Upper lobe of right lung (tissue), 1 donor: ENCODE results near the gene GPR155. TPM values are rescaled to one million over a fixed set of nuclear protein-coding genes. Genes with fewer than 3 reads are reported as not detected.

Experiments used
- ATAC-seq: fragments of 200-7000 bp; cut with Tn5 transposase; one replicate; pipeline ENCODE4 v1.9.1; 2020; ENCODE audit warnings: mild to moderate bottlenecking, moderate library complexity
- DNase-seq: peaks from one replicate; pipeline ENCODE4 v3.0.0-alpha.2; 2020
- H3K27ac ChIP-seq: fragments of 200-600 bp; one replicate; pipeline ENCODE4 v1.8.0; 2022
- H3K27me3 ChIP-seq: fragments of 200-600 bp; one replicate; pipeline ENCODE4 v1.8.0; 2022; ENCODE audit warnings: mild to moderate bottlenecking
- H3K36me3 ChIP-seq: fragments of 200-600 bp; one replicate; pipeline ENCODE4 v1.8.0; 2022
- H3K4me1 ChIP-seq: fragments of 200-600 bp; one replicate; pipeline ENCODE4 v1.8.0; 2022
- H3K4me3 ChIP-seq: fragments of 200-600 bp; one replicate; pipeline ENCODE4 v1.8.0; 2022; ENCODE audit warnings: mild to moderate bottlenecking
- H3K9me3 ChIP-seq: fragments of 200-600 bp; one replicate; pipeline ENCODE4 v1.8.0; 2022
- intact Hi-C: fragments of 100-400 bp; cut with DNase I; formaldehyde crosslinking; loops from one replicate; pipeline ENCODE4 v1.11.0; 2022
- total RNA-seq: library from RNA; stranded (reverse); fragmentation: NEBNext Ultra II Directional; extraction: Animal tissue kit (Norgen Biotek cat#: 25700); gene quantifications from one replicate; pipeline ENCODE4 v1.2.1, GENCODE V29; 2021
- TF ChIP-seq, protein P1 (sequence below): fragments of 200-600 bp; IDR thresholded peaks from one replicate; pipeline ENCODE4 v1.8.0; 2022; ENCODE audit warnings: antibody characterized with exemption
- donor health status: DM: no; HTN: yes; CAD: no; lungs with severe emphysema.

The GPR155 gene
- total RNA-seq, 1 donor from 2014 or later, result 6.3 TPM

DNA sequence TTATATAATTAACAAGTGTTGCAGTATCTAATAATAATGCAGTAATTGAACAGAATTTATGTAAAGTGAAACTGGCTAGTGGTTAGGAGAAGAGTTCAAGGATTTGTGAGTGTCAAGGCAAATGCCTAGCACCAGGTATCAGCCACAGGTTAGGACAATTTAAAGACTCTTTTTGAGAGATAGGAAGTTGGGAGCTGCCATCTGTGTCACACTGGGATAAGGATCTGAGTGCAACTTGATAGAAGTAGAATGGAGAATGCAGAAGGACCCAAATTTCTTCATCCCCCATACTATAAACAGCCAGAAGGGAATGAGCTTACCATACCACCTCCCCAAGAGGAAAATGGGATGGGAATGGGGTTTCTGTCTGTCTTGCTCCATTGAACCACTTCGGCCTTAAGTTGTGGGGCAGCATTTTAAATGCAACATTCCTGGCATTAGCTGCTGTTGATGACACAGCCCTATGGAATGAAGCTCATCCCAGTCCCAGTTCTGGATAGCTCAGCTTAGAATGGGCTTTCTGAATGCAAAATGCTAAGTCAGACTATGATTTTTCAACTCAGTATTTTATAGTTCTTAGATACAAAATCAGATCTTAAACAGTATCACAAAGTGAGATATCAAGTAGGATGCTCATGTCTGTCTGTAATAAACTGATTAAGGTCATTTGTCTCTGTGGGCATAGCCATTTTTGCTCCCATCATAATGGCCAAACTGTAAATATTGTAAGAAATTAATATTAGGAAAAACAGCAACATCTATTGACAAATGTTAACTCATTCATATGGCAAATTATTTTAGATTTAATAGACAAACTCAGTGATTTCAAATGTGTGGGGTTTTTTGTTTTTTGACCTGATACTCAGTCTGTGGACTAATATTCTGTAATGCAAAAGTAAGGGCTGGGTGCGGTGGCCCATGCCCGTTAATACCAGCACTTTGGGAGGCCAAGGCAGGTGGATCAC, 44.0 kb downstream of the GPR155 start:
- DNase-seq, result no peak
- no peaks in the 10 kb centered on the region for H3K36me3 ChIP-seq
- no peaks in the 10 kb centered on the region for H3K4me1 ChIP-seq
- TF ChIP-seq, protein P1, sequence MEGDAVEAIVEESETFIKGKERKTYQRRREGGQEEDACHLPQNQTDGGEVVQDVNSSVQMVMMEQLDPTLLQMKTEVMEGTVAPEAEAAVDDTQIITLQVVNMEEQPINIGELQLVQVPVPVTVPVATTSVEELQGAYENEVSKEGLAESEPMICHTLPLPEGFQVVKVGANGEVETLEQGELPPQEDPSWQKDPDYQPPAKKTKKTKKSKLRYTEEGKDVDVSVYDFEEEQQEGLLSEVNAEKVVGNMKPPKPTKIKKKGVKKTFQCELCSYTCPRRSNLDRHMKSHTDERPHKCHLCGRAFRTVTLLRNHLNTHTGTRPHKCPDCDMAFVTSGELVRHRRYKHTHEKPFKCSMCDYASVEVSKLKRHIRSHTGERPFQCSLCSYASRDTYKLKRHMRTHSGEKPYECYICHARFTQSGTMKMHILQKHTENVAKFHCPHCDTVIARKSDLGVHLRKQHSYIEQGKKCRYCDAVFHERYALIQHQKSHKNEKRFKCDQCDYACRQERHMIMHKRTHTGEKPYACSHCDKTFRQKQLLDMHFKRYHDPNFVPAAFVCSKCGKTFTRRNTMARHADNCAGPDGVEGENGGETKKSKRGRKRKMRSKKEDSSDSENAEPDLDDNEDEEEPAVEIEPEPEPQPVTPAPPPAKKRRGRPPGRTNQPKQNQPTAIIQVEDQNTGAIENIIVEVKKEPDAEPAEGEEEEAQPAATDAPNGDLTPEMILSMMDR, result no peak
- H3K4me3 ChIP-seq, result no peak overlapping the region
- ATAC-seq, result no peak
- intact Hi-C loops, result no loop called here
- H3K27me3 ChIP-seq, result no peaks in the 10 kb centered on the region
- H3K9me3 ChIP-seq, result no peaks in the 10 kb centered on the region
- no peak overlapping the region for H3K27ac ChIP-seq

DNA sequence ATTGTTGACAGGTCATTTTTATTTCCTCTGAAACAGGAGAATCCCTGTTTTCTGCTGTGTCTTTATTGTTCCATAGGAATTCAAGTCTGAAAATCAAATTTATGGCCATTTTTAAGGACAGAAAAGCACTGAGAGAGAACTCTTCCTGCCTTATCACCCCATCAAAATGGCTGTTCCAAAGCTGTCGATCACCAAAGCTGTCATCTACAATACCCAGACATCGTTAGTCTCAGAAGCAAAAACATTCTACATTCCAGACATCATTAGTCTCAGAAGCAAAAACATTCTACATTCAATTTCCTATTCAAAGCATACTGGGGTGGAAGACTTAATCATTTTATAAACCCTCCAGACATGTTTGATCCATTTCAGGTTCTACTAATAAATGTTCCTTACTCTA, 46.9 kb downstream of the GPR155 start:
- Histone ChIP-seq H3K36me3 (no peaks in the 10 kb centered on the region), H3K4me1 (no peaks in the 10 kb centered on the region), H3K27me3 (no peaks in the 10 kb centered on the region), H3K4me3 (no peak overlapping the region), H3K9me3 (no peaks in the 10 kb centered on the region), H3K27ac (no peak overlapping the region)
- ATAC-seq (no peak), DNase-seq (no peak)
- TF ChIP-seq, protein P1, result no peak
- intact Hi-C loops, result no loop called here

DNA sequence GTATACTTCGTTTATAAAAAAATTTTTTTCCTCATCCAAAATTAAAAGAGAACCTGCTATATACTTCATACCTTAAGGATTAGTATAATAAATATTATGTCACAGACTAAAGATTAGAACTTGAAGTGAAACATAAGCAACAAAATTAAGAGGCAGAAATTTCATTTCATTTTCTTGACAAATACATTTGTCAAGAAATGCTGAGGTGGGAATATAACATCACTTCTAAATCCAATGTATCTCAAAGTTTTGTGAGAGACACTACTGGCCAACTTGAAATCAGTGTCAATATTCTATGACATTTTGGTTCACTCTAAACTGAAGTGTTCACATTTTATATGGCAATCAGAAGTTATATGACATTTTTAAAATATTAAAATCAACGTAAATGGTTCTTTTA, 47.5 kb downstream of the GPR155 start:
- ATAC-seq (no peak), DNase-seq (no peak)
- no peaks in the 10 kb centered on the region for H3K4me1 ChIP-seq
- TF ChIP-seq, protein P1, result no peak
- no peaks in the 10 kb centered on the region for H3K9me3 ChIP-seq
- no peaks in the 10 kb centered on the region for H3K36me3 ChIP-seq
- H3K27ac ChIP-seq, result no peak overlapping the region
- intact Hi-C loops, result no loop called here
- no peaks in the 10 kb centered on the region for H3K27me3 ChIP-seq
- no peak overlapping the region for H3K4me3 ChIP-seq

DNA sequence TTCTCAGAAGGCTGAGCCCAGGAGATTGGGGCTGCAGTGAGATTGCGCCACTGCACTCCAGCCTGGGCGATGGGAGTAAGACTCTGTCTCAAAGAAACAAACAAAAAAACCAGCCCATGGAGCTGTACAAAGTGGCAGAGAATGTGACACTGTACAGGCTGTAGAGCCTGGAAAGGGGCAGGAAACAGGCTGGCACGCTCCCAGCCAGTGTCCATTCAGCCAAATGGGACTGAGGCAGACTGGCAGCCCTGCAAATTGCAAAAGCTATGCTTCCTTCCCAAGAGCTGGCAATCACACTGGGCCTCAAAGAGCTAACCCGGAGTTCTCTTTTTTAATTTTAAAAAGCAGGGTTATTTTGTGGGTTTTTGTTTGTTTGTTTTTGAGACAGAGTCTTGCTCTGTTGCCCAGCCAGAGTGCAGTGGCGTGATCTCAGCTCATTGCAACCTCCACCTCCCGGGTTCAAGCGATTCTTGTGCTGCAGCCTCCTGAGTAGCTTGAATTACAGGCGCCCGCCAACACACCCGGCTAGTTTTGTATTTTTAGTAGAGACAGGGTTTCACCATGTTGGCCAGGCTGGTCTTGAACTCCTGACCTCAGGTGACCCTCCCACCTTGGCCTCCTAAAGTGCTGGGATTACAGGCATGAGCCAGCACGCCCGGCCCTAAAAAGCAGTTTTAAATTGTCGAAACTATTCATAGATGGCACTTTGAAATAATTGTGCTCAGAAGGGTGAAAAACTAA, 48.5 kb downstream of the GPR155 start:
- H3K27ac ChIP-seq, result no peak overlapping the region
- H3K36me3 ChIP-seq, result no peaks in the 10 kb centered on the region
- intact Hi-C loops, result no loop called here
- ATAC-seq, result no peak
- no peaks in the 10 kb centered on the region for H3K27me3 ChIP-seq
- no peaks in the 10 kb centered on the region for H3K4me1 ChIP-seq
- no peak overlapping the region for H3K4me3 ChIP-seq
- no peak for DNase-seq
- TF ChIP-seq, protein P1, result no peak
- H3K9me3 ChIP-seq, result no peaks in the 10 kb centered on the region

DNA sequence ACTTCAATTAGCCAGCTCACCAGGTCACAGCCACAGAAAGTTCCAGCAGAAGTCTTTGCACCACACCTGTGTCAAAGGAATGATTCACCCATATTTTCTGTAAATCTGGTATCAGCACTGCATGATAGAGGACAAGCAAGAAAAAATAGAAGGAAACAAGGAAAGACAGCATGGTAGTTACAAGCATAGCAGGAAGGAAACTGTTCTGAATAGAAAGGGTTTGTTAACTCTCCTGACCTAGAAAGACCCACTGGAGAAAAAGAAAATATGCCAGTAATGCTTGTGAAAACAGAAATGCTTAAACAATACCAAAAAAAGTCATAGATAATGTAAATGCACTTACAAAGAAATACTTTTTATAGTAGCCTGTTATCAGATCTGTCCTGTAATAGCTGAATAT, 50.5 kb downstream of the GPR155 start:
- Histone ChIP-seq H3K4me1 (no peaks in the 10 kb centered on the region), H3K36me3 (no peaks in the 10 kb centered on the region), H3K27ac (no peak overlapping the region), H3K27me3 (no peaks in the 10 kb centered on the region), H3K4me3 (no peak overlapping the region), H3K9me3 (no peaks in the 10 kb centered on the region)
- TF ChIP-seq, protein P1, result no peak
- intact Hi-C loops, result no loop called here
- ATAC-seq (no peak), DNase-seq (no peak)
